GM12878 (cell line): ENCODE measurements around the gene ZNF329. TPM values are rescaled to one million over a fixed set of nuclear protein-coding genes. Genes with fewer than 3 reads are reported as not detected.
A peak's percentile ranks its signal among the peaks of the same experiment; 100 is the strongest.

Experiments used
- BHLHE40 ChIP-seq, 2 experiments: fragments of 450-650 bp in 1 of 2; IDR thresholded peaks; 2 replicates each; pipeline ENCODE4 v1.6.1; 2011 to 2017; ENCODE audit warnings: low read depth in 2 of 2, borderline replicate concordance in 1 of 2, improper control_type of control experiment in 1 of 2, low read length in 1 of 2, mild to moderate bottlenecking in 1 of 2
- CEBPB ChIP-seq, 2 experiments: fragments of 150-350 bp in 1 of 2; IDR thresholded peaks; 2 replicates each; pipeline ENCODE4 v1.6.1; 2012 to 2014; ENCODE audit warnings: low read depth in 2 of 2, low read length in 2 of 2, borderline replicate concordance in 1 of 2, inconsistent platforms in 1 of 2
- CREM ChIP-seq: IDR thresholded peaks from 2 replicates; pipeline ENCODE4 v1.6.1; 2014; ENCODE audit warnings: antibody characterized with exemption, low read depth
- EGR1 ChIP-seq, 2 experiments: IDR thresholded peaks; 1 replicate in 1 of 2; 2 replicates in 1 of 2; pipeline ENCODE4 v1.6.1; 2011 to 2012; ENCODE audit warnings: low read depth in 2 of 2, low read length in 2 of 2, borderline replicate concordance in 1 of 2, mild to moderate bottlenecking in 1 of 2, moderate library complexity in 1 of 2
- HSF1 ChIP-seq: fragments of 150-350 bp; IDR thresholded peaks from 2 replicates; pipeline ENCODE4 v1.6.1; 2014; ENCODE audit warnings: mild to moderate bottlenecking, low read depth, low read length
- IRF3 ChIP-seq: fragments of 450-650 bp; IDR thresholded peaks from 2 replicates; pipeline ENCODE4 v1.6.1; 2014; ENCODE audit warnings: mild to moderate bottlenecking
- KLF5 ChIP-seq: fragments of 450-650 bp; IDR thresholded peaks from 2 replicates; pipeline ENCODE4 v1.6.1; 2014; ENCODE audit warnings: mild to moderate bottlenecking; ENCODE audit not compliant: partially characterized antibody
- NKRF ChIP-seq: fragments of 450-650 bp; conservative IDR thresholded peaks from 2 replicates; pipeline ENCODE4 v1.6.1; 2017; ENCODE audit warnings: mild to moderate bottlenecking, moderate library complexity
- PAX5 ChIP-seq: IDR thresholded peaks from 2 replicates; pipeline ENCODE4 v1.6.1; 2011; ENCODE audit warnings: low read depth, low read length, borderline replicate concordance
- RCOR1 ChIP-seq: conservative IDR thresholded peaks from 2 replicates; pipeline ENCODE4 v1.6.1; 2012; ENCODE audit warnings: low read depth, low read length, improper control_type of control experiment
- RFX5 ChIP-seq: IDR thresholded peaks from 2 replicates; pipeline ENCODE4 v1.6.1; 2011; ENCODE audit warnings: low read depth, low read length, improper control_type of control experiment
- SP1 ChIP-seq: IDR thresholded peaks from one replicate; pipeline ENCODE4 v1.6.1; 2011; ENCODE audit warnings: low read depth, low read length
- ZBTB33 ChIP-seq: fragments of 450-650 bp; IDR thresholded peaks from 2 replicates; pipeline ENCODE4 v1.6.1; 2017; ENCODE audit warnings: mild to moderate bottlenecking
- ZNF274 ChIP-seq: IDR thresholded peaks from one replicate; pipeline ENCODE4 v1.8.0; 2011; ENCODE audit not compliant: insufficient read length, insufficient read depth
- ZNF622 ChIP-seq: fragments of 450-650 bp; IDR thresholded peaks from 2 replicates; pipeline ENCODE4 v1.6.1; 2017; ENCODE audit warnings: mild to moderate bottlenecking, inconsistent platforms
- ZNF687 ChIP-seq: fragments of 450-650 bp; IDR thresholded peaks from 2 replicates; pipeline ENCODE4 v1.6.1; 2017; ENCODE audit warnings: mild to moderate bottlenecking, moderate library complexity
- ZZZ3 ChIP-seq: IDR thresholded peaks from 2 replicates; pipeline ENCODE4 v1.6.1; 2011; ENCODE audit warnings: low read depth; ENCODE audit not compliant: control insufficient read depth, insufficient read length
- polyA plus RNA-seq, 11 experiments: library from polyadenylated mRNA; depleted of rRNA in 4 of 11; unstranded in 6 of 11; stranded (reverse) in 5 of 11; fragments of >200 nt; fragmentation: Nextera tagmentation in 4 of 11; fragmentation: Illumina TruSeq in 1 of 11; extraction: Ambion mirVana in 4 of 11; extraction: Trizol in 1 of 11; gene quantifications; 1 replicate in 1 of 11; 2 replicates in 10 of 11; pipeline versions ENCODE4 v1.2.1 to v1.2.3, GENCODE V29; 2011 to 2016; ENCODE audit warnings: inconsistent platforms in 2 of 11, missing spikeins in 2 of 11, low read depth in 1 of 11
- total RNA-seq, 4 experiments: library from RNA; depleted of rRNA in 3 of 4; stranded (reverse); fragments of >200 nt in 3 of 4; fragmentation: Illumina TruSeq in 1 of 4; extraction: Trizol in 1 of 4; gene quantifications; 2 replicates each; pipeline versions ENCODE4 v1.2.1 to v1.2.3, GENCODE V29; 2013 to 2021

Gene ZNF329
- total and polyA plus RNA-seq, 10 of the 15 experiments (the other 5 are each of a cell fraction or from before 2014, with no cell fraction given), result 0.11 to 4.7 (median 0.56) TPM; not detected in 1

- no peak for TF ChIP-seq ZNF687
- no peak for TF ChIP-seq SP1
- peak; percentile 97 for TF ChIP-seq KLF5
- TF ChIP-seq ZNF274, result peak; percentile 99
- TF ChIP-seq RCOR1, result no peak
- no peak for TF ChIP-seq EGR1 (IDR thresholded peaks at IDR 0.05; ENCODE audit: borderline replicate concordance in 1 of 2, low read depth in 2 of 2, low read length in 2 of 2)
- no peak for TF ChIP-seq BHLHE40 (IDR thresholded peaks at IDR 0.05; ENCODE audit: borderline replicate concordance in 1 of 2, low read depth in 2 of 2, low read length in 1 of 2)
- no peak for TF ChIP-seq RFX5
- no peak for TF ChIP-seq CREM
- no peak for TF ChIP-seq NKRF
- no peak for TF ChIP-seq ZNF622
- no peak for TF ChIP-seq CEBPB (IDR thresholded peaks at IDR 0.05; ENCODE audit: borderline replicate concordance in 1 of 2, low read depth in 2 of 2, low read length in 2 of 2)
- no peak for TF ChIP-seq PAX5
- no peak for TF ChIP-seq HSF1
- TF ChIP-seq IRF3, result no peak
- TF ChIP-seq ZBTB33, result no peak
- no peak for TF ChIP-seq ZZZ3
Observed at GRCh38 chr19:58196901-58197616, 46.5 kb upstream of the ZNF329 start (continued).
